Ishikawa (cell line): ENCODE data around the gene SEMA3E.
A peak's percentile ranks its signal among the peaks of the same experiment; 100 is the strongest.

Source experiments
- CEBPB ChIP-seq: IDR thresholded peaks from 2 replicates; pipeline ENCODE4 v1.6.1; 2012
- CREB1 ChIP-seq: IDR thresholded peaks from 2 replicates; pipeline ENCODE4 v1.6.1; 2012; ENCODE audit warnings: low read depth
- EGR1 ChIP-seq: IDR thresholded peaks from 2 replicates; pipeline ENCODE4 v1.6.1; 2012
- EP300 ChIP-seq: IDR thresholded peaks from 2 replicates; pipeline ENCODE4 v1.6.1; 2012; ENCODE audit warnings: borderline replicate concordance
- FOXM1 ChIP-seq: IDR thresholded peaks from 2 replicates; pipeline ENCODE4 v1.6.1; 2012; ENCODE audit warnings: low read depth, borderline replicate concordance
- NFIC ChIP-seq: IDR thresholded peaks from 2 replicates; pipeline ENCODE4 v1.6.1; 2012
- RAD21 ChIP-seq: IDR thresholded peaks from 2 replicates; pipeline ENCODE4 v1.6.1; 2012; ENCODE audit warnings: low read depth
- REST ChIP-seq: IDR thresholded peaks from 2 replicates; pipeline ENCODE4 v1.6.1; 2012; ENCODE audit warnings: low read depth, mild to moderate bottlenecking
- TAF1 ChIP-seq: IDR thresholded peaks from 2 replicates; pipeline ENCODE4 v1.6.1; 2012; ENCODE audit warnings: low read depth, mild to moderate bottlenecking
- TCF12 ChIP-seq: IDR thresholded peaks from 2 replicates; pipeline ENCODE4 v1.6.1; 2012; ENCODE audit warnings: low read depth
- TEAD4 ChIP-seq: IDR thresholded peaks from 2 replicates; pipeline ENCODE4 v1.6.1; 2012
- USF1 ChIP-seq: IDR thresholded peaks from 2 replicates; pipeline ENCODE4 v1.6.1; 2012
- YY1 ChIP-seq: IDR thresholded peaks from 2 replicates; pipeline ENCODE4 v1.6.1; 2012; ENCODE audit warnings: low read depth
- ZBTB7A ChIP-seq: IDR thresholded peaks from 2 replicates; pipeline ENCODE4 v1.6.1; 2012; ENCODE audit warnings: low read depth
- TF ChIP-seq, protein P1 (sequence below): IDR thresholded peaks from 2 replicates; pipeline ENCODE4 v1.6.1; 2012

The SEMA3E gene

GRCh38 chr7:83469491-83469890, 179.4 kb downstream of the SEMA3E start:
- TF ChIP-seq TAF1 (no peak), EGR1 (no peak), NFIC (no peak), ZBTB7A (no peak), USF1 (no peak), CREB1 (no peak), TCF12 (no peak), RAD21 (no peak), TEAD4 (no peak), CEBPB (no peak)
- TF ChIP-seq, protein P1, sequence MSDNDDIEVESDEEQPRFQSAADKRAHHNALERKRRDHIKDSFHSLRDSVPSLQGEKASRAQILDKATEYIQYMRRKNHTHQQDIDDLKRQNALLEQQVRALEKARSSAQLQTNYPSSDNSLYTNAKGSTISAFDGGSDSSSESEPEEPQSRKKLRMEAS, result no peak

DNA sequence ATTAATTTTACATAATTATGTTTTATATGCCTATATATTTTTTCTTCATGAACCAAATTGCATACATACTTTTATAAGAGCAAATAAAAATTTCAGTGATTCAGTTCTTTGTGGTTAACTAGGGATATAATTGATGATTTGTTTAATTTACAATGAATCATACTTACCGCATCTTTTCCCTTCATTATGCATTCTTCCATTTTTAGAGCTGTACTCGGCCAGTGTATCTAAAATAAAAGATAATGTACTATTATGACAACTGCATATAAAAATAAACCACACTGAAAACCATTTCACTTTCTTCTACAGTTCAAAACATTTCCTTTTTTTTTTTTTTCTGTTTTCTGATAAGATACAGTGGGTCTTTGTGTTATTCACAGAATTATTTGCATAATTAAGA, 179.9 kb downstream of the SEMA3E start:
- TF ChIP-seq, protein P1, result no peak
- TF ChIP-seq NFIC (no peak), TEAD4 (no peak), EP300 (no peak), YY1 (no peak), RAD21 (no peak), CREB1 (no peak)

DNA sequence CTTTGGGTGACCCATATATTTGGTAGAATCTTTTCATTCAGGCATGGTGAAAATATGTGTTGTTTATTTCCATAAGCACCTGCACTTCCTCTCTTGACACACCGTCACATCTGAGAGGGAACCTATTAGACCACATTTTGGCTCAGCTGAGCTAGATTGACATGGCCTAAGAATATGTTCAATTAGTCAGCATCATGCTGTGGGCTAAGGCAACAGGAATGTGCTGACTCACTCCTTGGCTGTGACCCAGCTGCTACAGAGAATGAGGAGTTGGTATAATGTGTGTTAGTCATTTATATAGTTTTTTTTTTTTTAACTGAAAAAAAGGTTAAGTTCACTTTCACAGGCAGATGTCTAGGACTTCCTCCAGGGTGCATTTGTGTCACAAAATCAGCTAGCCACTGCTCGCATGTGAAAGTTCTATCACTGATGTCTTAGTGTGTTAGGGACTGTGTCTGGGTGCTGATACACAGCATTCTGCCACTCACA, 180.6 kb downstream of the SEMA3E start:
- TF ChIP-seq TAF1, result no peak
- TF ChIP-seq EGR1, result no peak
- TF ChIP-seq CREB1, result no peak
- TF ChIP-seq, protein P1, result peak; percentile 72
- peak; percentile 82; the same call in 1 of the 2 replicates for TF ChIP-seq FOXM1
- TF ChIP-seq NFIC, result peak; percentile 98
- TF ChIP-seq ZBTB7A, result no peak
- TF ChIP-seq CEBPB, result no peak; the same call in 1 of the 2 replicates
- TF ChIP-seq USF1, result no peak
- TF ChIP-seq TEAD4, result peak; percentile 99
- TF ChIP-seq YY1, result no peak
- TF ChIP-seq REST, result no peak
- TF ChIP-seq TCF12, result peak; percentile 94
- peak; percentile 39 for TF ChIP-seq RAD21
- TF ChIP-seq EP300, result peak; percentile 90

DNA sequence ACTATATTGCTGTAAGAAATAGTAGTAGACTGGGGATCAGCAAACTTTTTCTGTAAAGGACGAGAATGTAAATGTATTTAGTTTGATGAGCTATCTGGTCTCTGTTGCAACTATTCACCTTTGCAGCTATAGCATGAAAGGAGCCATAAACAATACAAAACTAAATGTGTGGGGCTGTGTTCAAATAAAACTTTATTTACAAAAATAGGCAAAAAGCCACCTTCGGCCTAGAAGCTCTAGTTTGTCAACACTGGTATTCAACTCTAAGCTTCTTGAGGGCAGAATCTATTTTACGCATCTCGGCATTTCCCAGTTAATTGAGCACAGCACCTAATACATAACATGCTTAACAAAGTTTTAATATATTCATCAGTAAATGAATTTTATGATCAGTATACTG, 181.4 kb downstream of the SEMA3E start:
- TF ChIP-seq CEBPB (no peak), EGR1 (no peak), EP300 (no peak), USF1 (no peak), FOXM1 (no peak), REST (no peak), TAF1 (no peak), ZBTB7A (no peak), RAD21 (no peak), CREB1 (no peak), TCF12 (no peak), YY1 (no peak), NFIC (no peak)
- TF ChIP-seq, protein P1, result no peak

- TF ChIP-seq NFIC (no peak), FOXM1 (no peak), TAF1 (no peak), YY1 (no peak), EGR1 (no peak), EP300 (no peak), USF1 (no peak), TEAD4 (no peak), RAD21 (no peak), ZBTB7A (no peak), CREB1 (no peak)
- TF ChIP-seq, protein P1, result no peak
These were observed 182.0 kb downstream of the SEMA3E start for GRCh38 chr7:83466956-83467355.
